Neural crest cell (in vitro differentiated cells): Measurements from ENCODE around the gene ALPK3. TPM values are rescaled to one million over a fixed set of nuclear protein-coding genes. Genes with fewer than 3 reads are reported as not detected.
A peak's percentile ranks its signal among the peaks of the same experiment; 100 is the strongest.

Experiments used
- DNase-seq: peaks from one replicate; pipeline ENCODE4 v3.0.0; 2021; ENCODE audit warnings: low read depth, mixed read lengths, low spot score
- H3K27ac Mint-ChIP-seq: one replicate; pipeline ENCODE4 v1.8.0; 2021; ENCODE audit warnings: mild to moderate bottlenecking, mixed read lengths; ENCODE audit not compliant: unreplicated experiment
- H3K27me3 Mint-ChIP-seq: 2 replicates; pipeline ENCODE4 v1.8.0; 2021; ENCODE audit warnings: low read depth, mild to moderate bottlenecking, mixed read lengths
- H3K36me3 Mint-ChIP-seq: 2 replicates; pipeline ENCODE4 v1.8.0; 2021; ENCODE audit warnings: low read depth, mild to moderate bottlenecking, mixed read lengths
- H3K4me1 Mint-ChIP-seq: 2 replicates; pipeline ENCODE4 v1.8.0; 2021; ENCODE audit warnings: mixed read lengths
- H3K4me3 Mint-ChIP-seq: one replicate; pipeline ENCODE4 v1.8.0; 2021; ENCODE audit warnings: mild to moderate bottlenecking, mixed read lengths
- H3K9me3 Mint-ChIP-seq: 2 replicates; pipeline ENCODE4 v1.8.0; 2021; ENCODE audit warnings: mixed read lengths
- CTCF ChIP-seq: fragments of 200-600 bp; sonication (generic); conservative IDR thresholded peaks from 2 replicates; pipeline ENCODE4 v1.5.0; 2021; ENCODE audit warnings: antibody characterized with exemption, mild to moderate bottlenecking
- total RNA-seq: library from RNA; stranded (reverse); gene quantifications from 2 replicates; pipeline ENCODE4 v1.2.1, GENCODE V29; 2021

The ALPK3 gene
- total RNA-seq, 1 donor from 2014 or later, result 4.4 TPM

GRCh38 chr15:84846269-84846668, 29.1 kb downstream of the ALPK3 start:
- Mint-ChIP-seq H3K36me3 (peaks cover 11% of the 10 kb centered on the region), H3K27me3 (no peaks in the 10 kb centered on the region), H3K27ac (no peak overlapping the region), H3K4me3 (no peak overlapping the region), H3K4me1 (no peaks in the 10 kb centered on the region), H3K9me3 (peaks cover 7% of the 10 kb centered on the region)
- DNase-seq, result no peak
- no peak for TF ChIP-seq CTCF

GRCh38 chr15:84847382-84847781, 30.2 kb downstream of the ALPK3 start:
- H3K4me1 Mint-ChIP-seq, result no peaks in the 10 kb centered on the region
- no peak overlapping the region for H3K27ac Mint-ChIP-seq
- no peak for DNase-seq
- TF ChIP-seq CTCF, result no peak
- H3K27me3 Mint-ChIP-seq, result no peaks in the 10 kb centered on the region
- peaks cover 11% of the 10 kb centered on the region for H3K36me3 Mint-ChIP-seq
- H3K9me3 Mint-ChIP-seq, result peaks cover 7% of the 10 kb centered on the region
- no peak overlapping the region for H3K4me3 Mint-ChIP-seq

DNA sequence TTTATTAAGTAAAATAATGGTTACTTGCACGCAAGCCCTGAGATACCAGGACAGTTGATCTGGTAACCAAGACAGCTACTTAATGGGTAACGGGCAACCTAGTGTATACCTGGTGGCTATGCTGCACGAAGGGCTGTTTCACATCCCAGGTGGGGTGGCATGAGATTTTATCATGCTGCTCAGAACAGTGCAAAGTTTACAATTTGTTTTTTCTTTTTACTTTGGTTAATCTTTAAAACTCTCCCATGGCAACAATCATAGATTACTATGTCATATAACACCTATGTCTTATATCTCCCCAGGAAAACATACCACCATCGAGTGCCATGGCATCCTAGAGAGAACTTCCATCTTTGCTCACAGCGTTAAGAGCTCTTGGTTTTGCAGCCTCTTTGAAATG, 35.1 kb downstream of the ALPK3 start:
- no peak overlapping the region for H3K4me3 Mint-ChIP-seq
- DNase-seq, result no peak

DNA sequence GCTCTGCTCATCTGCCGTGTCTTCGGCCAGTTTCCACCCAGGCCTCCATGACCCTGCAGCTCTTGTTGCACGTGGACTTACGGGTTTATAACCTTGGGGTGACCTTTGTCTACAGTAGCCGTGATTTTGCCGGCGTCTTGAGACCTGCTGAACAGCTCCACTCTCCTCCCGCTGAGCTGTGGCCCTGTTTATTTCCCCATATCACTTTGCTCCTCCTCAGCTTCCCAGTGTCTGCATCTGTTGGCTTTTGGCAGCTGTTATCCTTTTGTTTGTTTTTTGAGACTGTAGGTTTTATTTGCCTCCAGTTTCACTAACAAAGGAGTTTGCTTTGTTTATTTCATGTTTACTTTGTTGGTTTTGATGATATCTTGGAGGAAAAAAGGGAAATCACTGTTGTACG, 38.0 kb downstream of the ALPK3 start:
- Mint-ChIP-seq H3K27me3 (no peaks in the 10 kb centered on the region), H3K9me3 (no peaks in the 10 kb centered on the region), H3K36me3 (no peaks in the 10 kb centered on the region), H3K27ac (peak overlapping the region; percentile 9), H3K4me1 (no peaks in the 10 kb centered on the region), H3K4me3 (no peak overlapping the region)
- no peak for TF ChIP-seq CTCF
- DNase-seq, result no peak

More for the DNA sequence above, 35.1 kb downstream of the ALPK3 start:
- Mint-ChIP-seq H3K27ac (no peak overlapping the region), H3K9me3 (peaks cover 3% of the 10 kb centered on the region), H3K36me3 (peaks cover under 1% of the 10 kb centered on the region), H3K4me1 (no peaks in the 10 kb centered on the region), H3K27me3 (no peaks in the 10 kb centered on the region)
- no peak for TF ChIP-seq CTCF

GRCh38 chr15:84855765-84856164, 38.6 kb downstream of the ALPK3 start:
- Mint-ChIP-seq H3K36me3 (no peaks in the 10 kb centered on the region), H3K27ac (no peak overlapping the region), H3K4me3 (no peak overlapping the region), H3K9me3 (no peaks in the 10 kb centered on the region), H3K27me3 (no peaks in the 10 kb centered on the region), H3K4me1 (no peaks in the 10 kb centered on the region)
- no peak for DNase-seq
- TF ChIP-seq CTCF, result no peak
